ENCODE results near the gene UNK.
"Not testable (repeated sequence)": the region's sequence is repeated elsewhere in the genome, so short reads cannot be mapped to it uniquely, and the experiment has no call there.

The UNK gene

GRCh38 chr17:75836605-75837004 is 52.0 kb downstream of the UNK start:
- FAIRE-seq, result no peak

DNA sequence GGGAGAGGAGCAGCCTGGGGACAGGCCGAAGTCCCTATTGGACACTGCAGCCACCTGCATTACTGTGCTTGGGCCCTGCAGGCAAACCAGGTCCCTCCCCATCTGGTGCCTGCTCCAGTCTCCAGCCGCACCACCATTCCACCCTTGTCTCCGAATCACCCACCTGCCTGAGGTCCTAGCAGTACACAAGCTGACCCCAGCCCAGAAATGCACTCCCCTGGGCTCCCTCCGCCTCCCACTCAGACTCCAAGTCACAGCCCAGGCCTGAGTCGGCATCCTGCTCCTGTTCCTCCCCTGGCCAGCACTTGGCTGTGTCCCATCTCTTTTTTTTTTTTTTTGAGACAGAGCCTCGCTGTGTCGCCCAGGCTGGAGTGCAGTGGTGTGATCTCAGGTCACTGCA is 53.3 kb downstream of the UNK start:
- FAIRE-seq, result no peak

- FAIRE-seq, result no peak
Measured at GRCh38 chr17:75838410-75838809, 53.8 kb downstream of the UNK start.

GRCh38 chr17:75839942-75840798 is 55.6 kb downstream of the UNK start:
- FAIRE-seq, result no peak

- FAIRE-seq, result no peak
Measured at GRCh38 chr17:75840799-75841164, 56.2 kb downstream of the UNK start.

GRCh38 chr17:75842411-75842810 is 57.8 kb downstream of the UNK start:
- no peak for FAIRE-seq

- no peak for FAIRE-seq
Measured at GRCh38 chr17:75842963-75843576, 58.5 kb downstream of the UNK start.

DNA sequence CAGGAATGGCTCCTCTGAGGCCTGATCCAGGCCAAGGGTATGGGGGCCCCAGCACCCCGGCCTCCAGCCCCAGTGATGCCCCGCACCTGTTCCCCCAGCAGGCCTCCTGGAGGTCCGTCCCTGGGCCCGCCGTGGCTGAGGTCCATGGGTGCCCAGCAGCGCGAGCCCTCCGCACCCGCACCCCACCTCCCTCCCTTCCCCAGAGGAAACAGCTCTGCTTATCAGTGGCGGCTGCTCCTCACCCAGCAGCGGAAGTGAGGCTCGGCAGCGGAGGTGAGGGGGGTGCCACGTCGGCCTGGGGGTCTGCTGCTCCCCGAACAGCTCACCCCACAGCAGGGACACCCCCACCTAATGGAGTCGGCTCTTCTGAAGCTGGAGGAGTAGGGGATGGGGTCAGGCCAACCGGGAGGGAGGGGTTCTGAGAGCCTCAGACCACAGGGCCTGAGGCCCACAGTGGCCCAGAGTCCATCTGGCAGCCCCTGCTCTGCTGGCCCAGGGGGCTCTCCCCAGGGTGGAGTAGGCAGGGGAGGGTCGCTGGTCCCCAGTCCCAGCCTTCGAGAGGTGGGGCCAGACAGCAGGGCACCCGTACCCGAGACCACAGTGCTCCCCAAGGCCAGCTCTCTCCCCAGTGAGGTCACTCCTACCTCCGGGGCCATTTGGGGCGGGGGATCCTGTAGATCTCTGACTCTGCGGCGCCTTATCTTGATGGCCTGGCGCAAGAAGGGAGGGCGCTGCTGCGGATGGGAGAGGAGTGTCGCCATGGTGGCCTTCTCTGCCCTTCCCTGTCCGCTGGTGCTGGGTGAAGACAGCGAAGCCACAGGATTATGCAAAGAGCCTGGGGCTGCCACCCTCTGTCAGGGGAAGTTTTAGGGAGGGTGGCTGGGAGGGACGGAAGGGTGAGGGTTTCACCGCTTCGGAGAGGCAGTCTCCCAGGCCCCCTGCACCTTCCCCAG is 59.2 kb downstream of the UNK start, which contains the start of gene UNC13D:
Gene UNC13D, minus strand, starts transcription at position 828 of the 953 bp plus-strand sequence. Its CDS starts 67 bp downstream, at position 761.
- no peak for FAIRE-seq

- FAIRE-seq, result no peak
Measured at GRCh38 chr17:75844530-75845057, 60.0 kb downstream of the UNK start.

DNA sequence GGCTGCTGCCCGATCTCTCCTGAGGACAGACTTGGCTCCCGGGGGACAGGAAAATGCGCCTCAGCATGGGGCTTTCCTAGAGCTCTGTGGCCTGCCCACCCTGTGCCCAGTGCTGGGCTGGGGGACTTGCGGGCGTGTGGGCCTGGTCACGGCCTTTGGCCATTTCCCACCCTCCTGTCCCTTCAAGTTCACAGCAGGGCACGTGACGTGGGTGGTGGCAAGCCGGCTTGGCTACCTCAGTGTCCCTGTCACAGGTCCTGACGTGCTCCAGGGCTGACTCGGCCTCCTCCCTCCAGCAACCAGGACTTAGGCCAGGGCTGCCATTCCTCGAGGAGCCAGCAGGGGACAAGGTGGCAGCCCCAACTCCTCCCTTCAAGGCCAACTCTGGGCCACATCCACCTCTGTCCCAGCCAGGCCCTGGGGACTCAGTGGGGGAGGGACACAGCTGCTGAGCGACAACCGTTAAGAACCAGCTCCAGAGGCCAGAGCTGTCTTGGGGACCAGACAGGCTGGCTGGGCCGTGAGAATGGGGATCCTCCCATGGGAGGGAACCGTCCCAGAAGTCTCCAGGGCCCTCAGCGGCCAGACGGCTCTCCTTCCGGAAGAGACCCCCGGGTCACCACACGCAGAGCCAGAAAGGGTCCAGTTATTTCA is 60.6 kb downstream of the UNK start:
- FAIRE-seq, result no peak

GRCh38 chr17:75845933-75846691 is 61.5 kb downstream of the UNK start:
- FAIRE-seq, result no peak

DNA sequence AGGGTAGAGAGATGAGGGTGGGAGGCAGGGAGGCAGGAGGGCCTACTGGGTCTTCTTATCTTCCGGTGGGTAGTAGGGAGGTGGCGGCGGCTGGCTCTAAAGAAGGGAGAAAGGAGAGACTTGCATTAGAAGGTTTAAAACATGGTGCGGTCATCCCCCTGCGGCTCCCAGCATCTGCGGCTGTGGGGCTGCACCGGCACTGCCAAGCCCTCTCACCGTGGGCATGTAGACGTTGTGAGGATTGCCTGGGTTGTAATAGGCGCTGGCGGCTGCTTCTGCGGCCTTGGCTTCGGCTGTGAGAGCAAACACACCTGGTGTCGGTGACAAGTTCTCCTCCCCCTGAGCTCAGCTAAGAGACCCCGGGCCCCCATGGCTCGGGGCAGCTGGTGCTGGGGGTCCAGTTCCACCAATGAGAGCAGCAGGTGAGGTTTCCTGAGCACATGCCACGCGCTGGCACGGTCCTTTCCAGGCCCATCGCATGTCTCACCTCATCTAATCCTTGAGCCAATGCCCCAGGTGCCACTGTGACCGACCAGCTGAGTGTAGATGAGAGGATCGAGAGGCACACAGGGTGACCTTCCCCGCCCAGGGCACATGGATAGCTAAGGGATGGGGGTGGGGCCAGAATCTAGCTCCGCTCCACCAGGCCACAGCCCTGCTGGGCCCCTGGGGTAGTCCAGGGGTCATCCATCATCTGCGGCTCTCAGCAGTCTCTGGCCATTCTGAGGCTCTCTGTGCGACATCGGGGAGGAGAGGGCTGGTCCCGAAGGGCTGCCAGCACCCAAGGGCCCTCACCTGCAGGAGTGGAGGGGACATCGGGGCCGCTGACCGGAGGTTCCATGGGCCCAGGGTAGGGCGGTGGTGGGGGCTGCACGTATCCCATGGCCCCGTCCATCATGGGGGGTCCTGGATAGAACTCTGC is 62.3 kb downstream of the UNK start:
- no peak for FAIRE-seq

- FAIRE-seq, result no peak
Measured at GRCh38 chr17:75847614-75848522, 63.3 kb downstream of the UNK start.

DNA sequence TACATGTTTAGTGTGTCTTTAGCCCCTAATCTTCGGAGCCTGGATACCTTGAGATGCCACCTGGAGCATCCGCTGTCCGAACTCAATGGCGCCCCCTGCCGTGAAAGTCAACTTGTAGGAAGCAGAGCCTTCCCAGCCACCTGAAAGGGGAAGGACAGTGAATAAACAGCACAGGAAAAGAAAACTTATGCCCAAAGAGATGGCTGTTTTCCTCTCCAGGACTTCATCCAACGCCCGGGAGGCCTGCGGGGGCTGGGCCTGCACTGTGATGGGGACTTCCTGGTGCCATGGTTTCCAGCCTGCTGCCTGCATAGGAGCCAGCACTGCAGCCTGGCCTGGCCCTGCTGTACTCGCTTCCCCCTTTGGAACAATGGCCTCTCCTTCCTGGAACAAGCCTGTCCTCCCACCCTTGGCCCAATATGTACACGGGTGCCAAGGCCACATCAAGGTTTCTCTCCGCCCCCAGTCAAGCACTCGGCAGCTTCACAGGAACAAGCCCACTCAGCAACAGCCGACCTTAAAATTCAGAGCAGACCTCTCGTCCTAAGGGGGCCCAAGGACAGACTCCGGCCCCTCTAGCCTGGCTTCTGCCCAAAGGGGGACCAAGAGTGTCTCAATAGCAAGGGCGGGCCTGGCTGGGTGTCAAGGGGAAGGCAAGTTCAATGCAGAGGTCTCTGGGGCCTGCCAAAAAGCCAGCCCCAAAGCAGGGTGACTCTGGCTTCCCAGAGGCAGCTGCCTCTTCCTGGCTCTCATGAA is 64.1 kb downstream of the UNK start:
- no peak for FAIRE-seq

DNA sequence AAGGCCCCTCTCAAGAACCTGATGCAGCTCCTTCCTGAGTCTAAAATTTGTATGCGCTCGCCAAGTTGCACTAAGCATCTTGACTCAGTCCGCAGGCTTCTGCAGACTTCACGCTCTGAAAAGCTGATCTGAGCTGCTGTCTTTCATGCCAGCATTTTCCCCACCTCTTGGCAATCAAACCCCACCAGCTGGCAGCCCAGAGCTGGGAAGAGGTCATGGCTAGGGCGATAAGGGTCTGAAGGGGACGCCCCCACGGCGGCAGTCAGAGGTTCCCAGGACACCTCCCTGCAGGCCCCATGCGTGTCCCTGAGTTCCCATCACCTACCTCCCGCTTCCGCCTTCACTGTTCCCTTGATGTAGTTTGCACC is 64.7 kb downstream of the UNK start:
- no peak for FAIRE-seq

DNA sequence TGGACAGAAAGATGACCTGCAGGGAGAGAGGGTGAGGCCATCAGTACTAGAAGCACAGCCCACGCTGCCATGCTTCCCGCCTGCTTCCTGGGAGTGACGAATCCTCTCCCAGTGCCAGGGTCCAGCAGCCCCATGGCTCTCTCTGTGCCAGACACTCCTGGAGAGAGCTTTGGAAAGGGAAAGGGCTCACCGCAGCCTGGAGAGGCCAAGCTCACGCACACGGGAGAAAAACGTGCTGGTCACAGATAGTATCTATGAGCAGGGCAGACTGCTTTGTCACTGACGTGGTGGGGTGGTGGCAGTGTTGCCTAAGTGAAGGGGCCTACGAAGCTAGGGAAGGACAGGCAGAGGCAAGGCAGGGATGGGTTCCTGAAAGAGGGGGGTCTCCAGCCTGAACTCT is 65.1 kb downstream of the UNK start:
- no peak for FAIRE-seq

- no peak for FAIRE-seq
Measured at GRCh38 chr17:75850928-75851692, 66.5 kb downstream of the UNK start.

GRCh38 chr17:75851693-75851991 is 67.0 kb downstream of the UNK start:
- not testable (repeated sequence) for FAIRE-seq
